D341Med (cell line): ENCODE measurements around the gene RSPO1.

Experiments used
- DNase-seq: peaks from one replicate; pipeline ENCODE4 v3.0.0; 2012; ENCODE audit warnings: low spot score

The RSPO1 gene

GRCh38 chr1:37564892-37565291, 69.8 kb downstream of the RSPO1 start:
- no peak for DNase-seq

- DNase-seq: no peak
Measured at GRCh38 chr1:37562984-37563383, 71.7 kb downstream of the RSPO1 start.
